Middle frontal gyrus (tissue), 1 donor: Measurements from ENCODE around the gene TEN1.

Experiments used
- DNase-seq: peaks from one replicate; pipeline ENCODE4 v3.0.0-alpha.2; 2015; ENCODE audit warnings: low spot score; ENCODE audit errors: extremely low spot score

TEN1 gene

DNA sequence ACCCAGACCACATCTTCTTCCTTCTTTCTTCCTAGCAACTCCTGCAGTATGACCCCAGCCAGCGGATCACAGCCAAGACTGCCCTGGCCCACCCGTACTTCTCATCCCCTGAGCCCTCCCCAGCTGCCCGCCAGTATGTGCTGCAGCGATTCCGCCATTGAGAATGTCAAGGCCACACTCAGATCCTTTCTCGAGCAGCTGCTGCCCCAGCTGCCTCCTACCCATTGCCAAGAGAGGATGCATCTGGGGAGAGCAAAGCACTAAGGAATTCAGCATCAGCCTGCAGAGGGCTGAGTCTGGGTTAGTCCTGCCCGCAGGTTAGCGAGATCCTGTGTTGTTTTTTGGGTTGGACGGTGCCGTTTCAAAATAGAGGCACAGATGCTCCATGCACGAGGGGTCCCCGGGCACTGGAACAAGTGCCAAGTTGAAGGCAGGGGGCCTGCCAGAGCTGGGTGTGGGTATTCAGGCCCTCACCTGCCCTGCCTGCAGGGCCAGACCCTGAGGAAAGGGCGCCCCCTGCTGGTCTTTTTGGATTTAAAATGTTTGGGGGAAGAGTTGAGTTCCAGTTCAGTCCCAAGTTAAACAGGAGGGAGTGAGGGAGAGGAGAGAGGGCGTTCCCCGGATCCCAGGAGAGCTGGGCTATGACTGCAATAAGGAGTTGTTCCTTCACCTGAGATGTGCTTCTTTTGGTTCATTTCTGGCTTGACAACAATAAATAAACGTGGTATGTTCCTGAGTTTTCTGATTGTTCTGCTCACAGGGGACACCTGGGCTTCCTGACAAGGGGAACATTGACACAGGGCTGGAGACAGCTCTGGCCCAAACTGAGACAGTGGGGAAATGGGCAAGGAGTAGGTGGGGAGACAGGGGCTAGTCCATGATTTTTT, 26.5 kb downstream of the TEN1 start:
- no peak for DNase-seq

DNA sequence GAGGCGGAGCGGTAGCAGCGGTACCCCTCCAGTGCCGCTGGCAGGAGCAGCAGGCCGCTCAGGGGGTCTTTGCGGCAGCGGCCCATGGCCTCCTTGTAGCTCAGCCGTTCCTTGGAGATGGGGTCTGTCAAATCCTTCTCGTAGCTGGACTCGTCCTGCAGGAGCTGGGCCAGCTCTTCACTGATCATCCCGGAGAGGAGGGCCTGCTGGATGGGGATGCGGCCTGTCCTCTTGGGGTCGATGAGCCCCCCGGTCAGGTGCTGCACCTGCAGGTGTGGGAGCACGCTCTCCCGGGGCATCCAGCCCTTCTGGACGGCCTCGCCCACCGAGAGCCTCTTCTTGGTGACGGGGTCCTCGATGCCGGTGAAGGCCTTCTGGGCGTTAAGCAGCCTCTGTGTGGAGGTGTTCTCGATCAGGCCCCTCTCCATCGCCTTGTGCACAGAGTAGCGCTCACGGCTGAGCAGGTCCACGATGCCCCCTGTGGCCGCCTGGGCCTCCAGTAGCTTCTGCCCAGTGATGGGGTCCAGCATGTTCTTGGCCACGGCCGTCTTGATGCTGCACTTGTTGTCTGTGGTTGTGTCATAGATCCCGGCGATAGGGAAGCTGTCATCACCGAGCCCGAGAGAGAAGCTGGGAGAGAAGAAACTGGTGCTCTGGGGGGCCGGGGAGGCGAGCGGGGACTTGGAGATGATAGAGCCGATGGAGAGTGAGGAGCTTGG, 28.2 kb downstream of the TEN1 start:
- DNase-seq: no peak

DNA sequence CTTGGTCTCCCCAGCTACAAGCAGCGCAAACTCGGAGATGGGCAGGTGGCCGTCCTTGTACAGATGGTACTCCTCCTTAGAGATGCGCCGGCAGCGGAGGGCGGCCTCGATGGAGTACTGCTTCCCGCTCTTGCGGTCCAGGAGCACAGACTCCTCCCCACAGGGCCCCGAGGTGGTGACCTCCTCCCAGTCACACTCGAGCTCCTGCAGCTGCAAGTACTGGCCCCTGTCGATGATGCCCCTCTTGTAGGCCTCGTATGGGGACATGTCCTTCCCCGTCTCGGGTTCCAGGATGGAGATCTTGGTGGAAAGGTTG, 28.8 kb downstream of the TEN1 start:
- DNase-seq: no peak

DNA sequence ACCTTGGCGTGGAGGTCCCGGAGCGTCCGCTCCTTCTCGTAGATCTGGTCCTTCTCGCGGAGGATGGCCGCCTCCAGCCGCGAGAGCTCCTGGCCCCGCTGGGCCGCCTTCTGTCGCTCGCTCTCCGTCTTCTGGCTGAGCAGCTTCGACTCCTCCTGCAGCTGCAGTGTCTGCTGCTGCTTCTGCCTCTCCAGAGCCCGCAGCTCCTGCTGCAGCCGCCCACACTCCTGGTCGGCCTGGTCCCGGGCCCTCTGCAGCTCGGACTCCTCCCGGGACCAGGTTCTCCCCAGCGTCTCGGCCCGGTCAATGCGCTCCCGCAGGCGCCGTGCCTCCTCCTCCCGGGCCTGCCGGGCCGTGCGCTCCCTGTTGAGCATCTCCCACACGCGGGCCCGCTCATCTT, 29.2 kb downstream of the TEN1 start:
- no peak for DNase-seq

DNA sequence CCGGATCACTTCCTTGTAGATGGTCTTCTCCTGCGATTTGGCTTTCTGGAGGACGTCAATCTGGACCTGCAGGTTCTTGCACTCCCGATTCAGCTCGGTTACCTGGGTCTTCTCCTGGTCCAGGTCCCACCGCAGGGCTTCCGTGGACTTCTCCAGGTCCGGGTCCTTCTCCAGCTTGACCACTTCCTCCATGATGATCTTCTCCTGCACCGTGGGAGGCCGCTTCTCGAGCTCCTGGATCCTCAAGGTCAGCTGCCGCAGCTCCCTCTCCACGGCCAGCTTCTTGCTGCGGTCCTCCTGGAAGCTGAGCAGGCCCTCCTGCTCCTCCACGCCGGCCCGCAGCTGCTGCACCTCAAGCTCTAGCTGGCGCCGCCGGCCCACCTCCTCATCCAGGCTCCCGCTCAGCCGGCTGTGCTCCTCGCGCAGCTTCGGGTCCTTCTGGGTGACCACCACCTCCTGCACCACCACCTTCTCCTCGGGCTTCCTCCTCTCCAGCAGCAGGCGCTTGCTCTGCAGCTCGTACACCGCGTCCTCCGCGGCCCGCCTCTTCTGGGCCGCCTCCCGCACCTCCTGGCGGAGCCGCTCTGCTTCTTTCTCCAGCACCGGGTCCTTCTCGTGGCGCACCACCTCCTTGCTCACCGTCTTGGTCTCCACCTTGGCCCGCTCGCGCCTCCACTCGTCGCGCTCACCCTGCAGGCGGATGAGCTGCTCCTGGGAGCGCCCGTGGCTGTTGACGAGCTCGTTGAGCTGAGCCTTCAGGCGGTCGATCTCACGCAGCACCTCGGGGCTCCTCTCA, 29.8 kb downstream of the TEN1 start:
- no peak for DNase-seq

DNA sequence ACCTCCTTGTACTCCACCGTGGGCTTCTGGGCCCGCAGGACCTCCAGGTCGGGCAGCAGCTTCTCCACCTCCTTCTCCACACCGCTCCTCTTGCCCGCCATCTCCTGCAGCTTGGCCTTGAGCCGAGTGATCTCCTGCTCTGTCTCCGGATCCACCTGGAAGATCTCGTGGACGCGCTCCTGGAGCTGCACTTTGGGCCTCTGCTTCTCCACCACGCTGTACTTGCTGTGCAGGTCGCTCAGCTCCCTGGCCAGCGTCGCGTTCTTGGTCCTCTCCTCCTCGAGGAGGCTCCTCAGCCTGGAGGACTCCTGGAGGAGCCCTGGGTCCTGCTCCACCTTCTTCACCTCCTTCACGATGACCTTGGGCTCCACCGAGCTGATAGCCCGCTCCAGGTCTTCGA, 30.4 kb downstream of the TEN1 start:
- no peak for DNase-seq

DNA sequence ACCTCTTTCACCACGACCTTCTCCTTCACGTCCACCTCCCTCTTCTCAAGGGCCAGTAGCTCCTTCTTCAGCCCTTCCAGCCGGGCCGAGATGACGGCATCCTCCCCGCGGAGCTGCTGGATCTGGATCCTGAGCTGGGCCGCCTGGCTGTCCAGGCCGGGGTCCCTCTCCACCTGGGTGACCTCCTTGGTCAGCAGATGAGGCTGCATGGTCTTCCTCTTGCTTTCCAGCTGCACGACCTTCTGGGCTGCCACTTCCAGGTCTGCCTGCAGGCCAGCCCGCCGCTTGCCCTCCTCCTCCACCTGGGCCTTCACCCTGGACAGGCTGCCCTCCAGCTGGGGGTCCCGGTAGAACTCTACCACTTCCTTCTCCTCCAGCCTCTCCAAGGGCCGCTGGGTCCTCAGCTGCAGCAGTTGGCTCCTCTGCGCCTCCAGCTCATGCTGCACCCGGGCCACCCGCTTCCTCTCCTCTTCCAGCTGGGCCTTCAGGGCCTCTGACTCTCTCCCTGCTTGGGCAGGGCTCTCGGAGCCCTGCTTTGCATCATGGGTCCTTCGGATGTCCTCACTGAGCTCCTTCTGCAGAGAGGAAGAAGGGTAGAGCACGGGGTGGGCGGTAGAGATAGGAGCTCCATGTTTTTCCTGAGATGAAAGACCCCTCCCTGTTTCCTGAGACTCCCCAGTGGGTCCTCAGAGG, 31.1 kb downstream of the TEN1 start:
- no peak for DNase-seq

DNA sequence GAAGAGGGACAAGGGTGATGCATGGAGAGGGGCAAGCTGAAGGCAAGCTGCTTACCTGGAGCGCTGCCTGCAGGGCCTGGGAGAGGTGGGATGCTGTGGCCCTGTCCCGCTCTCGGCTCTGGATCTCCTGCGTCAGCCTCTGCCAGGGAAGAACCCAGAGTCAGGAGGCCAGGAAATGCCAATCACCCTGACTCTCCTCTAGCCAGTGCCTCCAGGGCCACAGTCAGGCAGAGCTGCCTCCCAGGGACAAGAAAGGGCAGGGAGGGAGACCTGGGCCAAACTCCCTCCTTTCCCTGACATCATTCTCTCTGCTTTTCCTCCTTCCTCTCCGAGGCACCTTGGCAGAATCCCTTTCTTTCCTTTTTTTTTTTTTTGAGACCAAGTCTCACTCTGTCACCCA, 32.9 kb downstream of the TEN1 start:
- DNase-seq: no peak

DNA sequence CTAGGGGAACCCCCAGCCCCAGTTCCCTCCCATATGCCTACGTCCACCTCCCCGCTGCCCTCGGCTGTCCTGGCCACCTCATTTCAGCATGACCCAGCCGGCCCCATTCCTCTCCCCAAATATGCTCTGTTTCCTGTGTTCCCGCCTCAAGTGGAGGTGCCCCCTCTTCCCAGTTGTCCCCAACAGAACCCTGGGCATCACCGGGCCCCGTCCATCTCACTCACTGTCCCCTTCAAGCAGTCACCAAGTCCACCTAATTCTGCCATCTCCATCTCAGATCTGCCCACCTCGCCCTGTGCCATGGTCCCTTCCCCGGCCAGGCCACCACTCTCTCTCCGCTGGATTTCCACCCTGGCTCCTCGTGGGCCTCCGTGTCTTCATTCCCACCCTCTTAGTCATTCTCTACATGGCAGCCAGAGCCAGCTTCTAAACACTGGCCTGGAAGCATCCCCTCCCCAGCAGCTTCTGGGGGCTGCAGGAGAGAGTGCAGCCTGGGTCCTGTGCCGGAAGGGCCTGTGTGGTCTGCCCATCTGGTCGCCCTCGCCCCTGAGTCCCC, 34.4 kb downstream of the TEN1 start:
- no peak for DNase-seq

DNA sequence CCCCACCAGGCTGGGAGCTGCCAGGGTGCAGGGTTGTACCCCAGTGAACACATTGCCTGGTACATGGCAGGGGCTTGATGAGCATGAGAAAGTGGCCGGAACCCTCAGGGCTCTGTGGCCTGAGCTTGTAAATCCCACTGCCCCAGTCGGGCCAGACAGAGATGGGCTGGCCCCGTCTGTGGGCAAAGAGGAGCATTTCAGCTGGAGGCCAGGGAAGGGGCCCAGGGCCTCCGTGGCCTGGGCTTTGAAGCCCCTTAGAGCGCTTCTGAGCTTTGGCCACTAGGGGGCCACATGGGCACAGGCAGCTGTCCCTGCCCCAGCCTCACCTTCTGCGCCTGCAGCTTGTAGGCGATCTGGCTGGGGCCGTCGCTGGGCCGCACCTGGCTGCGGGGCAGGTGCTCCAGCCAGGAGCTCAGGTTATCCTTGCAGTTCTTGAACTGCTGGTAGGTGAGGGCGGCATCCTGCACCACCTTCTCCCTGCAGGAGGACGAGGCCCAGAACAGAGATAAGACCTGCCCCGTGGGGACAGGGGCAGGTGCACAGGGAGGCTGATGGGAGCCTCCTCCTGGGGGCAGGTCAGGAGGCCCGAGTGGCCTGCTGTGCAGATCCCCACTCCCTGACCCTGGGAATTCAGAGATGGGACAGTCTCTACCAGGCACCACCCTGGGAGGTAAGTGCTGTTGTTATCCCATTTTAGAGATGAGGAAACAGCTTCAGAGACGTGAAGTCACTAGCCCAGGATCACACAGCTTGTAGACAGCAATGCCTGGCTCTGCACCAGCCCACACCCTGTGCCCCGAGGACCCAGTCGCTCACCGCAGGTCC, 35.3 kb downstream of the TEN1 start:
- DNase-seq: peak; percentile 15

DNA sequence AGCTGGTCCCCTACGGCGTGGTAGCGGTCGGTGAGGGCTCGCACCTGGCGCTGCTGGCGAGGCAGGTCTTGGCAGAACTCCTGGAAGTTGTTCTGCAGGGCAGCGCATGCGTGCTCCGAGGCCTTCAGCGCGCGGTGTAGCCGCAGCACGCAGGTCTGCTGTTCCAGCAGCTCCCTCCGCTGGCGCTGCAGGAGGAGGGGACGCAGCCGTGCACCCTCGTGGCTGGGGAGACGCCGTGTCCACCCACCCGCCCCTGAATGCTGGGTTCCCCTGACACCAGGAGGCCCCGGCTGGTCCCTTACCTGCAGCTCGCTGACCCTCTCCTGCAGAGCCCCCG, 35.9 kb downstream of the TEN1 start:
- DNase-seq: no peak

DNA sequence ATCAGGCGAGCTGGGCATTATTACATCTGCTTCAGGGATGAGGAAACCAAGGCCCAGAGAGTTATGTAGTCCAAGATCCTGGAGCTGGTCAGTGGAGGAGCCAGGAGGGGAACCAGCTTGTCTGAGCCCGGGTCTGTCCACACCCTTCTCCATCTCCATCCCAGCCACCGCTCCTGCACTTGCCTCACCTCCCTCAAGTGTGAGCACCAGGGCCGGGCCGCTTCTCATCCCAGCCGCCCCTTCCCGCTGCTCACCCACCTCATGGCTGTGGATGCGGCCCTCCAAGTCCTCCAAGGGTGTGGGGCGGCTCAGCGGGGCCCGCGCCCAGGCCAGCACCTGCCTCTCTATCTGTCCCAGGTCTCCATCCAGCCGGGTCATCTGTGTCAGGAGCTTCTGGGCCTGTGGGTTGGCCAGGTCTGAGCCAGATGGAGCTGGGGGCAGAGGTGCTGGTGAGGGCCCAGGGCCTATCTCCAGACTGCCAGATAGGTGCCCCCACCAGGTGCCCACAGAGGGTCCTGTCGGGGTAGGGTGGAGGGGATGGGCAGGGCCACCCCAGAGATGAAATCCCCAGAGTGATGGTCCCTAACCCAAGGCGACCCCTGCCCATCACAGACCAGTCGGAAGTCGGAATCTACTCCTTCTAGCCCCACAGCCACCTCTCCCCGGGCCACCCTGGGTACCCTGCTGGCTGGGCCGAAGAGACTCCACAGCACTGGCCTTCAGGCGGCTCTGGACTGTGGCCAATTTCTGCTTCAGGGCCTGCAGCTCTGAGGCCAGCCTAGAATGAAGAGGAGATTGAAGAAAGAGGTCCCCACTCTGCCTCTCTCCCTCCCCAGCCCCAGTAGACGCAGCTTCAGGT, 38.7 kb downstream of the TEN1 start:
- no peak for DNase-seq

DNA sequence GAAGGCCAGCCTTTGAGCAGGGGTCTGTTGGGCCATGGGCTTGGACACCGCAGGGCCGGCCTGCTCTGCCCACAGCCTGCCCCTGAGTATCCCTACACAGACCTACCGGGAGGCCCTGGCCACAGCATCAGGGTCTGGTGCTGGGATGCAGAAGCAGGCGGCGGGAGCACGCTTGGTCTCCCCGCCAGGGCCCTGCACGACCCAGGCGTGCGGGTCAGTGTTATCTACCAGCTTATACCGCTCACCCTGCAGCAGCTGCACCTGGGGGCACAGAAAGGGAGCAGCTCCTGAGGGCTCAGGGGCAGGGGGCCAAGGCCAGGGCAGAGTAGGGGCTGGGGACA, 39.3 kb downstream of the TEN1 start:
- DNase-seq: no peak

DNA sequence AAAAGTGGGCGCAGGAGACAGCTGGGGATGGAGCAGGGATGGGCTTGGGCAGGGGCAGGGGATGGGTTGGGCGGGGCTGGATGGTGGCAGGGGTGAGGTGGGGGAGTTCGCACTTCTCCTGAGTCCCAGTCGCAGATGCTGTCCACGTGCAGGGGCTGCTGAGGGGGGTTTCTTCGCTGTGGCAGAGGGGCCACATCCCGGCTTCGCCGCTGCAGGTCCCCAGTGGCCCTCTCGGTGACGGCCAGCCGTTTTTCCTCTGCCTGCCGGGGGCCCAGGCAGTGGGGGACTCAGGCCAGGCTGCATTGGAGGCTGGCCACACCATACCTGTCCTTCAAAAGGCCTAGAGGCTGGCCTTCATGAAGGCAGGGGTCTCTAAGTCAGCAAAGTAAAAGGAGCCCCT, 39.8 kb downstream of the TEN1 start:
- no peak for DNase-seq

DNA sequence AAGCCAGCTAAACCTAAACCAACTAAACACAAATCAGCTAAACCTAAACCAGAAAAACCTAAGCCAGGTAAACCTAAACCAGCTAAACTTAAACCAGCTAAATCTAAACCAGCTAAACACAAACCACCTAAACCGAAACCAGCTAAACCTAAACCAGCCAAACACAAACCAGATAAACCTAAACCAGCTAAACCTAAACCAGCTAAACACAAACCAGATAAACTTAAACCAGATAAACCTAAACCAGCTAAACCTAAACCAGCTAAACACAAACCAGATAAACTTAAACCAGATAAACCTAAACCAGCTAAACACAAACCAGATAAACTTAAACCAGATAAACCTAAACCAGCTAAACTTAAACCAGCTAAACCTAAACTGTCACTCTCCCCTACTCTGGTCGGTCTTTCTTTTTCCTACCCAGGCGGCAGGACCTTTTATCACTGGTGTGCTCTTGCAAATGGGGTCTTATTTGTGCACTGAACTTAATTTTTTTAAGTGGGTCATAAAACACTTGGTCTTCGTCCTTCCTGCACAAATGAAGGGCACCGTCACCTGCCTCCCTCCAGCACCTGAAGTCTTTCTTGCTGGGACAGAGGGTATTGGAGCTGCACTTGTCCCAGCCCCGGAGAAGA, 40.9 kb downstream of the TEN1 start:
- no peak for DNase-seq

DNA sequence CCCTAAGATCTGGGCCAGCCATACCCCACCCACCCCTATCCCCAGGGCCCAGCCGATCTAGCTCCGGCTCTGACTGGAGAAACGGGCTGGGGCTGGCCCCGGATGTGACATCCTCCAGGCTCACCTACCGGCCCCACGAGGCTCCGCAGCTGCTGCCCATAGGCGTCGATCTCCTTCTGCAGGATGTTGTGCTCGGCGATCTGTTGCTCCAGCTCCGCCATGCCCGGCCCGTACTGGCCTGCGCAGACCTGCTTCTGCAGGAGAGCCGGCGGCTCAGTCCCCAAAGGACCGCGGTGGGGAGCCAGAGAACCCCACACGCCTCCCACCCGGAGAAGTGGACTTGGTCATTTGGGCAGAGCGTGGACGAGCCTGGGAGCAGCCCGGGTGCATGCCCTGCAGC, 43.2 kb downstream of the TEN1 start:
- no peak for DNase-seq

DNA sequence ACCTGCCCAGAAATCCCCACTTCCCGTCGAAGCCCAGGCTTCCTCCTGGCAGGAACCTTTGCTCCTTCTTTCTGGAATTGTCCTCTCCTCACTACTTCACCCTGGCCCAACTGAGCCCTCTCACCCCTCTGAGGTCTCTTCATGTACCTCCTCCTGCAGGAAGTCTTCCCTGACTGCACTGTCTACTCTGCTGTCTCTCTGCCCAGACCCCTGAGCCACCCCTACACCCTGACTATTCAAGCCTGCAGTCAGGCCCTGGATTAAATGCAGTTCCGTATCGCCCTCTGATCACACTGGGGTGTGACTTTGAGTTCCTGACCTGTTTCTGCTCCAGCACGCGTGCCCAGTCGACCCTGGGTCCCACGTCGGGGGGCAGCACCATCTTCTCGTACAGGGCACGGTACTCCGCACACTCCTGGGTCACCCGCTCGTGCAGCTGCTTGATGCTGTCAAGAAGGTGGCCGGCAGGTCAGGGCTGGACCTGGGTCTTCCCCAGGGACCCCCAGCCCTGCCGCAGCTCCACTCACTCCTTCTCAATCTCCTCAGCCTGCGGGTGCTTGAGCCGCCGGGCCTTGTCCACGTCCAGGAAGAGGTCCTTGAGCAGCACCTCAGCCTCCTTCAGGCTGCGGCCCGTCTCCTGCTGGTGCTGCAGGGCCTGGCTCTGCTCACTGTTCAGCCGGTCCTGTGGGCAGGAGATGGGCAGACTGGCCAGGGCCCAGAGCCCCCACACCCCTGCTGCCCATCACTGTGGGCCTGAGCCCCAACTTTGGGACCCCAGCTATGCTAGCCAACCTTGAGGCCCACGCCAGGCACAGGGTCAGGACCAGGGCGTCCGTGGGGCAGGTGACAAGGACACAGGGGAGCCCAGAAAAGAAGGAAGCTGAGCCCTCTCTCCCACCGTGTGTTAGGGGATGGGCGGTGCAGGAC, 44.2 kb downstream of the TEN1 start:
- no peak for DNase-seq

DNA sequence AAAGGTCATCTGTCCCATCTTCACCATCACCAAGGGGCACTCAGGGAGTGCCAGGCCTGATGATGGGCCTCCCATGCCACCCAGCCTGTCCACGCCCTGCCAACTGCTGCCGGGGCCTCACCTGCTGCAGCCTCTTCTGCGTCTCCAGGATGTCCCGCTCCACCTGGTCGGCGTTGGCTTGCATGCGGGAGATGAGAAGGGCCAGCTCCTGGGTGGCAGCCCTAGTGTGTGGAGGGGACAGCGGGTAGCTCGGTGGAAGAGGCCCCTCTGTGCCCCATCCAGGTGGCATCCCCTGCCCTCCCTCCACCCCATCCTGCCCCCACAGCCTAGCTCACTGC, 44.8 kb downstream of the TEN1 start:
- no peak for DNase-seq
